ENCODE results near the gene TMEM135. TPM values are rescaled to one million over a fixed set of nuclear protein-coding genes. Genes with fewer than 3 reads are reported as not detected.

The TMEM135 gene
- total RNA-seq, 1 experiment from 2014 or later, result 12.6 TPM

DNA sequence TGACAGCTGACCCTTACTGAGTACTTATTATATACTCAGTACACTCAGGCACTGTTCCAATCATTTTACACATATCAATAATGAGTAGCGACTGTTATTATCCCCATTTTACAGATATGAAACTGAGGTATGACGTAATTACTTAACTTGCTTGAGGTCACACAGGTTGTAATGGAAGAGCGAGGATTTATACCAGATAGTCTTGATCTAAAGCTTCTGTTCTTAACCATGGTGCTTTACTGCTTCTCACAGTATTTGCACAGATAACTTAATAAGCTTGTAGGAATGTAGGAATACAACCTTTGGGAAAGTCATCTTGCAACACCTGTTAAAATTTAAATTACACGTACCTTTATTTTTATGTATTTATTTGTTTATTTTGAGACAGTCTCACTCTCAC is 31.7 kb upstream of the TMEM135 start:
- BruUV-seq (replicated peaks), result no TSS peak
- Mint-ChIP-seq H3K4me1 (ENCODE audit: low read depth, unreplicated experiment) (no peaks in the 10 kb centered on the region), H3K27me3 (ENCODE audit: unreplicated experiment) (no peaks in the 10 kb centered on the region), H3K9me3 (ENCODE audit: low read depth, unreplicated experiment) (no peaks in the 10 kb centered on the region), H3K36me3 (ENCODE audit: insufficient read depth, unreplicated experiment) (no peaks in the 10 kb centered on the region), H3K4me3 (ENCODE audit: low read depth, unreplicated experiment) (no peak overlapping the region), H3K27ac (ENCODE audit: unreplicated experiment) (no peak overlapping the region)
- TF ChIP-seq, protein P1, sequence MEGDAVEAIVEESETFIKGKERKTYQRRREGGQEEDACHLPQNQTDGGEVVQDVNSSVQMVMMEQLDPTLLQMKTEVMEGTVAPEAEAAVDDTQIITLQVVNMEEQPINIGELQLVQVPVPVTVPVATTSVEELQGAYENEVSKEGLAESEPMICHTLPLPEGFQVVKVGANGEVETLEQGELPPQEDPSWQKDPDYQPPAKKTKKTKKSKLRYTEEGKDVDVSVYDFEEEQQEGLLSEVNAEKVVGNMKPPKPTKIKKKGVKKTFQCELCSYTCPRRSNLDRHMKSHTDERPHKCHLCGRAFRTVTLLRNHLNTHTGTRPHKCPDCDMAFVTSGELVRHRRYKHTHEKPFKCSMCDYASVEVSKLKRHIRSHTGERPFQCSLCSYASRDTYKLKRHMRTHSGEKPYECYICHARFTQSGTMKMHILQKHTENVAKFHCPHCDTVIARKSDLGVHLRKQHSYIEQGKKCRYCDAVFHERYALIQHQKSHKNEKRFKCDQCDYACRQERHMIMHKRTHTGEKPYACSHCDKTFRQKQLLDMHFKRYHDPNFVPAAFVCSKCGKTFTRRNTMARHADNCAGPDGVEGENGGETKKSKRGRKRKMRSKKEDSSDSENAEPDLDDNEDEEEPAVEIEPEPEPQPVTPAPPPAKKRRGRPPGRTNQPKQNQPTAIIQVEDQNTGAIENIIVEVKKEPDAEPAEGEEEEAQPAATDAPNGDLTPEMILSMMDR (IDR thresholded peaks at IDR 0.05; ENCODE audit: unreplicated experiment), result no peak
- intact Hi-C loops (cut with micrococcal nuclease; ENCODE audit: unreplicated experiment), result no loop called here
- CTCF ChIA-PET, result interaction anchor here (0.7 kb wide), 2 partner anchors 845 to 1354 kb away, joined by 3 to 4 read pairs; no protein-coding TSS in a partner anchor
- no peak for DNase-seq

- CTCF ChIA-PET, result no interaction called here
- no peak for DNase-seq
- no TSS peak for BruUV-seq (replicated peaks)
- H3K36me3 Mint-ChIP-seq (ENCODE audit: insufficient read depth, unreplicated experiment), result no peaks in the 10 kb centered on the region
- H3K27me3 Mint-ChIP-seq (ENCODE audit: unreplicated experiment), result no peaks in the 10 kb centered on the region
- H3K4me3 Mint-ChIP-seq (ENCODE audit: low read depth, unreplicated experiment), result no peak overlapping the region
- intact Hi-C loops (cut with micrococcal nuclease; ENCODE audit: unreplicated experiment), result no loop called here
- H3K27ac Mint-ChIP-seq (ENCODE audit: unreplicated experiment), result no peak overlapping the region
- H3K4me1 Mint-ChIP-seq (ENCODE audit: low read depth, unreplicated experiment), result no peaks in the 10 kb centered on the region
- no peaks in the 10 kb centered on the region for H3K9me3 Mint-ChIP-seq (ENCODE audit: low read depth, unreplicated experiment)
- TF ChIP-seq, protein P1 (IDR thresholded peaks at IDR 0.05; ENCODE audit: unreplicated experiment), result no peak
Observed at GRCh38 chr11:87007963-87008362, 29.8 kb upstream of the TMEM135 start.

DNA sequence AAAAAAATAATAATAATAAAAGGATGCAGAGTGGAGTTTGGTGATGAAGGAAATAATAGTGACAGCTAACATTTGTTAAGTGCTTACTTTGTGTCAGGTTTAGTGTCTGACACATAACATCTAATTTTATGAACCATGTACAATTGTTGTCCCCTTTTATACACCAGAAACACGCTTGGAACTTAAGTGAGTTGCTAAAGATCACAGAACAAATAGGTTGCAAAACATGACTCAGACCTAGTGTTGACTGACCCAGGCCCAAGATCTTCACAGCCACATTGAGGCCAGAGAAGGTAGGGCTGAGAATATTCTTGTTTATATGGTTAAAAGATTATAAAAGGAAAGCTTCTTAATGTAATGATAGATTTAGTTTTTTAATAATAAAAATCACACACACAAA is 25.6 kb upstream of the TMEM135 start:
- H3K9me3 Mint-ChIP-seq (ENCODE audit: low read depth, unreplicated experiment), result no peaks in the 10 kb centered on the region
- intact Hi-C loops (cut with micrococcal nuclease; ENCODE audit: unreplicated experiment), result no loop called here
- CTCF ChIA-PET, result no interaction called here
- no TSS peak for BruUV-seq (replicated peaks)
- no peaks in the 10 kb centered on the region for H3K36me3 Mint-ChIP-seq (ENCODE audit: insufficient read depth, unreplicated experiment)
- no peak for DNase-seq
- H3K4me1 Mint-ChIP-seq (ENCODE audit: low read depth, unreplicated experiment), result no peaks in the 10 kb centered on the region
- no peak overlapping the region for H3K4me3 Mint-ChIP-seq (ENCODE audit: low read depth, unreplicated experiment)
- H3K27me3 Mint-ChIP-seq (ENCODE audit: unreplicated experiment), result no peaks in the 10 kb centered on the region
- TF ChIP-seq, protein P1 (IDR thresholded peaks at IDR 0.05; ENCODE audit: unreplicated experiment), result no peak
- H3K27ac Mint-ChIP-seq (ENCODE audit: unreplicated experiment), result no peak overlapping the region

- no peaks in the 10 kb centered on the region for H3K36me3 Mint-ChIP-seq (ENCODE audit: insufficient read depth, unreplicated experiment)
- H3K9me3 Mint-ChIP-seq (ENCODE audit: low read depth, unreplicated experiment), result no peaks in the 10 kb centered on the region
- no TSS peak for BruUV-seq (replicated peaks)
- H3K27ac Mint-ChIP-seq (ENCODE audit: unreplicated experiment), result no peak overlapping the region
- TF ChIP-seq, protein P1 (IDR thresholded peaks at IDR 0.05; ENCODE audit: unreplicated experiment), result no peak
- H3K4me3 Mint-ChIP-seq (ENCODE audit: low read depth, unreplicated experiment), result no peak overlapping the region
- no peak for DNase-seq
- no peaks in the 10 kb centered on the region for H3K4me1 Mint-ChIP-seq (ENCODE audit: low read depth, unreplicated experiment)
- intact Hi-C loops (cut with micrococcal nuclease; ENCODE audit: unreplicated experiment), result no loop called here
- no peaks in the 10 kb centered on the region for H3K27me3 Mint-ChIP-seq (ENCODE audit: unreplicated experiment)
- CTCF ChIA-PET, result no interaction called here
Observed at GRCh38 chr11:87012673-87013072, 25.1 kb upstream of the TMEM135 start.
